CD8-positive, alpha-beta memory T cell (primary cell): ENCODE measurements around the gene TRRAP. TPM values are rescaled to one million over a fixed set of nuclear protein-coding genes. Genes with fewer than 3 reads are reported as not detected.

Experiments
- CTCF ChIA-PET: fragments of 350-600 bp; sonication (Branson Sonifier 250); formaldehyde crosslinking; loops from one replicate; lab custom pipeline; 2021; ENCODE audit warnings: antibody characterized with exemption; lab: Charles Lee
- POLR2A ChIA-PET: fragments of 350-600 bp; sonication (Branson Sonifier 250); formaldehyde crosslinking; loops from one replicate; lab custom pipeline; 2021; ENCODE audit warnings: antibody characterized with exemption; lab: Charles Lee
- DNase-seq, 5 donors: peaks; one replicate each; pipeline versions ENCODE4 v3.0.0 to v3.0.0-alpha.2; 2020 to 2022; ENCODE audit warnings: mixed read lengths in 1 of 5
- H3K27ac ChIP-seq: one replicate; pipeline ENCODE4 v1.7.0; 2013; ENCODE audit warnings: low read depth, mild to moderate bottlenecking, low read length, moderate library complexity
- H3K27me3 ChIP-seq: 2 replicates; pipeline ENCODE4 v1.7.0; 2013; ENCODE audit warnings: low read length, mild to moderate bottlenecking; ENCODE audit not compliant: insufficient read depth, poor library complexity, severe bottlenecking
- H3K36me3 ChIP-seq: 2 replicates; pipeline ENCODE4 v1.7.0; 2013; ENCODE audit warnings: mild to moderate bottlenecking, low read length, moderate library complexity; ENCODE audit not compliant: insufficient read depth
- H3K4me1 ChIP-seq: 2 replicates; pipeline ENCODE4 v1.7.0; 2013; ENCODE audit warnings: mild to moderate bottlenecking, low read length, moderate library complexity; ENCODE audit not compliant: insufficient read depth
- H3K4me3 ChIP-seq: 2 replicates; pipeline ENCODE4 v1.7.0; 2013; ENCODE audit warnings: mild to moderate bottlenecking, low read length
- H3K9me3 ChIP-seq: 2 replicates; pipeline ENCODE4 v1.7.0; 2013; ENCODE audit warnings: mild to moderate bottlenecking, low read length
- H3K27ac Mint-ChIP-seq, 8 donors: one replicate each; pipeline ENCODE4 v1.8.0; 2020 to 2021; ENCODE audit warnings: mixed read lengths in 8 of 8, mild to moderate bottlenecking in 6 of 8, inconsistent platforms in 3 of 8, moderate library complexity in 3 of 8
- H3K27me3 Mint-ChIP-seq, 2 donors: one replicate each; pipeline ENCODE4 v1.8.0; 2020 to 2021; ENCODE audit warnings: mixed read lengths in 2 of 2, mild to moderate bottlenecking in 1 of 2, moderate library complexity in 1 of 2
- H3K36me3 Mint-ChIP-seq, 3 donors: one replicate each; pipeline ENCODE4 v1.8.0; 2020 to 2021; ENCODE audit warnings: mixed read lengths in 3 of 3, inconsistent platforms in 1 of 3, mild to moderate bottlenecking in 1 of 3
- H3K4me1 Mint-ChIP-seq, 3 donors: one replicate each; pipeline ENCODE4 v1.8.0; 2020 to 2021; ENCODE audit warnings: mixed read lengths in 3 of 3, inconsistent platforms in 1 of 3, mild to moderate bottlenecking in 1 of 3
- H3K4me3 Mint-ChIP-seq, 7 donors: one replicate each; pipeline ENCODE4 v1.8.0; 2020 to 2021; ENCODE audit warnings: mixed read lengths in 7 of 7, mild to moderate bottlenecking in 6 of 7, moderate library complexity in 4 of 7, inconsistent platforms in 2 of 7
- H3K9me3 Mint-ChIP-seq, 5 donors: one replicate each; pipeline ENCODE4 v1.8.0; 2020 to 2022; ENCODE audit warnings: mixed read lengths in 5 of 5, mild to moderate bottlenecking in 3 of 5, moderate library complexity in 2 of 5, inconsistent platforms in 1 of 5
- polyA plus RNA-seq: library from polyadenylated mRNA; unstranded; fragments of 300-500 nt; fragmentation: Illumina TruSeq; gene quantifications from one replicate; pipeline ENCODE4 v1.2.3, GENCODE V29; 2021
- total RNA-seq, 2 experiments: library from RNA; stranded (reverse); gene quantifications; one replicate each; pipeline ENCODE4 v1.2.3, GENCODE V29; 2021

TRRAP gene
- total and polyA plus RNA-seq, 3 experiments from 2014 or later, result 4.6 to 51.4 (median 49.6) TPM

- Histone ChIP-seq H3K36me3 (peaks cover 61% of the 10 kb centered on the region), H3K9me3 (no peaks in the 10 kb centered on the region), H3K27ac (no peak overlapping the region), H3K27me3 (no peaks in the 10 kb centered on the region), H3K4me3 (no peak overlapping the region), H3K4me1 (peaks cover 8% of the 10 kb centered on the region)
- no peaks in the 10 kb centered on the region for H3K9me3 Mint-ChIP-seq
- H3K27ac Mint-ChIP-seq, result no peak overlapping the region
- DNase-seq, result no peak
- ChIA-PET CTCF (no interaction called here), POLR2A (no interaction called here)
- no peak overlapping the region for H3K4me3 Mint-ChIP-seq
- peaks cover 6 to 84% (median 30%) of the 10 kb centered on the region in 3 donors for H3K36me3 Mint-ChIP-seq
- peaks cover 16 to 18% (median 16%) of the 10 kb centered on the region in 3 donors for H3K4me1 Mint-ChIP-seq
- H3K27me3 Mint-ChIP-seq, result no peaks in the 10 kb centered on the region
Measured at GRCh38 chr7:98993024-98993897, 114.9 kb downstream of the TRRAP start.

DNA sequence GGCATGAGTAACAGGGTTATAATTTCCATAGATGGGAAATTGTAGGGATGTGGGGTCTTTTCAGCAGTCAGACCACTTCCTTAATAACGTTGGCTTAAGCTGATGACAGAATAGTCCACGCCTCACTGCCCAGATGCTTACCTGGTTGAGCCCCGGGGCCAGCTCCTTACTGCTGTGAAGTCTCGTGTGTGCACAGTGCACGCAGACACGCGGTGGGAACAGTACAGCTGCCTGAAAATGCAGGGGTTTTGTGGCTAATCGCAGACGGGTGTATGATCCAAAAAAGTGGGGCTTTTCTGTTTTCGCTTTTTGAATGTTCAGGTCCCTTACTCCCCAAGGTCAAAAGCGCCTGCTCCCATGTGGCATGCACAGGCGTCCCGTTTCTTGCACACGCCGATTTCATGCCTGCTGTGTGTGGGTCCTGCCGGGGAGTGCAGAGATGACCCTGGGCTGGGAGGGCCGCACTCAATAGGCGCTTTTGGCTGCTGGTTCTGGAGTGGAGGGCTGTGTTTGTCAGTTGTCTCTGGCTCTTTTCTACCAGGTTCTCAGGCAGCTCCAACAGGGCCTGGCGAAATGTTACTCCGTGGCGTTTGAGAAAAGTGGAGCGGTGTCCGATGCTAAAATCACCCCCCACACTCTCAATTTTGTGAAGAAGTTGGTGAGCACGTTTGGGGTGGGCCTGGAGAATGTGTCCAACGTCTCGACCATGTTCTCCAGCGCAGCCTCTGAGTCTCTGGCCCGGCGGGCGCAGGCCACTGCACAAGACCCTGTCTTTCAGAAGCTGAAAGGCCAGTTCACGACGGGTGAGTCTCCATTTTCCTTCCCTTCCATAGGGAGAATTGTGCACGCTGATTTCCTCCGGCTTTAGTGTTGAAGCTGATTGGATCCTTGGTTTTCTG, 116.0 kb downstream of the TRRAP start:
- peaks cover 51% of the 10 kb centered on the region for H3K36me3 ChIP-seq
- H3K36me3 Mint-ChIP-seq, result peaks cover 6 to 84% (median 33%) of the 10 kb centered on the region in 3 donors
- no peaks in the 10 kb centered on the region for H3K9me3 Mint-ChIP-seq
- no peak overlapping the region for H3K4me3 ChIP-seq
- H3K27ac Mint-ChIP-seq, result no peak overlapping the region
- no peak overlapping the region for H3K27ac ChIP-seq
- H3K4me1 Mint-ChIP-seq, result peaks cover 5 to 8% (median 6%) of the 10 kb centered on the region in 3 donors
- no peak overlapping the region for H3K4me3 Mint-ChIP-seq
- DNase-seq, result no peak
- POLR2A ChIA-PET, result no interaction called here
- no peaks in the 10 kb centered on the region for H3K27me3 Mint-ChIP-seq
- no peaks in the 10 kb centered on the region for H3K9me3 ChIP-seq
- H3K27me3 ChIP-seq, result no peaks in the 10 kb centered on the region
- CTCF ChIA-PET, result no interaction called here
- peaks cover under 1% of the 10 kb centered on the region for H3K4me1 ChIP-seq

- no peak for DNase-seq
- Mint-ChIP-seq H3K4me3 (no peak overlapping the region), H3K27ac (no peak overlapping the region), H3K27me3 (no peaks in the 10 kb centered on the region), H3K36me3 (peaks cover 6 to 84% (median 30%) of the 10 kb centered on the region in 3 donors), H3K4me1 (peaks cover 0 to 3% (median 1%) of the 10 kb centered on the region in 3 donors), H3K9me3 (no peaks in the 10 kb centered on the region)
- Histone ChIP-seq H3K27ac (no peak overlapping the region), H3K27me3 (no peaks in the 10 kb centered on the region), H3K9me3 (no peaks in the 10 kb centered on the region), H3K36me3 (peaks cover 47% of the 10 kb centered on the region), H3K4me3 (no peak overlapping the region), H3K4me1 (no peaks in the 10 kb centered on the region)
- ChIA-PET POLR2A (no interaction called here), CTCF (no interaction called here)
Measured at GRCh38 chr7:98995111-98995510, 116.8 kb downstream of the TRRAP start.

GRCh38 chr7:98995523-98996149, 117.3 kb downstream of the TRRAP start:
- H3K9me3 Mint-ChIP-seq, result no peaks in the 10 kb centered on the region
- Histone ChIP-seq H3K9me3 (no peaks in the 10 kb centered on the region), H3K27ac (no peak overlapping the region), H3K27me3 (no peaks in the 10 kb centered on the region), H3K36me3 (peaks cover 52% of the 10 kb centered on the region), H3K4me1 (no peaks in the 10 kb centered on the region), H3K4me3 (no peak overlapping the region)
- POLR2A ChIA-PET, result no interaction called here
- CTCF ChIA-PET, result interaction anchor here (1.0 kb wide), 1 partner anchor 40 kb away, joined by 3 read pairs; no protein-coding TSS in a partner anchor
- no peaks in the 10 kb centered on the region for H3K27me3 Mint-ChIP-seq
- peaks cover 0 to 1% (median 0%) of the 10 kb centered on the region in 3 donors for H3K4me1 Mint-ChIP-seq
- peaks cover 6 to 85% (median 30%) of the 10 kb centered on the region in 3 donors for H3K36me3 Mint-ChIP-seq
- peak overlapping the region in 2 of 8 donors; percentile 79 to 82 for H3K27ac Mint-ChIP-seq
- peak overlapping the region in 1 of 7 donors; percentile 64 for H3K4me3 Mint-ChIP-seq
- no peak for DNase-seq

DNA sequence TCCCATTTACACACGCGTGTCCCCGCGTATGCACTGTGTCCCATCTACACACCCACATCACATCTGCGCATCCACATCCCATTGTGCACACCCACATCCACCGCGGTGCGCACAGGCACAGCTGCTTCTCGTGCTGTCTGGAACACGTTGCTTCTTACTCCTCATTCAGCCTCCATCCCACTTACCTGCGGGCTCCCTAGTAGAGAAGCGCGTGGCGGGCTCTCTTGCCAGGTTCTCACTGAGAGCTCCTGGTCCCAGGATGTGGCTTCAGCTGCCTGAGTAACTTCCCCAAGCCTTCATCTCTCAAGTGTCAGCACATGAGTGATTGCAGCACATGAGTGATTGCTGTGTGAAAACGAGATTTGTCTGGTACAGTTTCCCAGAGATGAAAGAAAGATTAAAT, 117.8 kb downstream of the TRRAP start:
- H3K4me3 ChIP-seq, result no peak overlapping the region
- peaks cover 52% of the 10 kb centered on the region for H3K36me3 ChIP-seq
- no peak overlapping the region for H3K27ac ChIP-seq
- no peaks in the 10 kb centered on the region for H3K27me3 ChIP-seq
- CTCF ChIA-PET, result interaction anchor here (1.0 kb wide), 1 partner anchor 40 kb away, joined by 3 read pairs; no protein-coding TSS in a partner anchor
- no peaks in the 10 kb centered on the region for H3K4me1 ChIP-seq
- H3K9me3 ChIP-seq, result no peaks in the 10 kb centered on the region
- Mint-ChIP-seq H3K4me1 (peaks cover 0 to 4% (median 1%) of the 10 kb centered on the region in 3 donors), H3K27me3 (no peaks in the 10 kb centered on the region), H3K36me3 (peaks cover 6 to 85% (median 33%) of the 10 kb centered on the region in 3 donors), H3K4me3 (peak overlapping the region in 1 of 7 donors; percentile 64), H3K27ac (peak overlapping the region in 2 of 8 donors; percentile 79 to 82), H3K9me3 (no peaks in the 10 kb centered on the region)
- no peak for DNase-seq
- POLR2A ChIA-PET, result no interaction called here

- no peaks in the 10 kb centered on the region for H3K27me3 Mint-ChIP-seq
- H3K36me3 Mint-ChIP-seq, result peaks cover 0 to 85% (median 24%) of the 10 kb centered on the region in 3 donors
- peak overlapping the region in 1 of 8 donors; percentile 48 for H3K27ac Mint-ChIP-seq
- H3K27me3 ChIP-seq, result no peaks in the 10 kb centered on the region
- no peak for DNase-seq
- POLR2A ChIA-PET, result no interaction called here
- H3K36me3 ChIP-seq, result peaks cover 42% of the 10 kb centered on the region
- no peak overlapping the region for H3K4me3 Mint-ChIP-seq
- H3K27ac ChIP-seq, result no peak overlapping the region
- peaks cover 0 to 9% (median 1%) of the 10 kb centered on the region in 3 donors for H3K4me1 Mint-ChIP-seq
- H3K9me3 Mint-ChIP-seq, result no peaks in the 10 kb centered on the region
- CTCF ChIA-PET, result no interaction called here
- H3K4me1 ChIP-seq, result no peaks in the 10 kb centered on the region
- H3K9me3 ChIP-seq, result no peaks in the 10 kb centered on the region
- H3K4me3 ChIP-seq, result no peak overlapping the region
Measured at GRCh38 chr7:98997846-98998245, 119.5 kb downstream of the TRRAP start.

GRCh38 chr7:98998821-98999725, 120.7 kb downstream of the TRRAP start:
- POLR2A ChIA-PET, result no interaction called here
- H3K27me3 ChIP-seq, result no peaks in the 10 kb centered on the region
- CTCF ChIA-PET, result interaction anchor here (1.0 to 2.4 kb wide), 2 partner anchors 14 to 41 kb away, joined by 5 to 6 read pairs; no protein-coding TSS in a partner anchor

More at GRCh38 chr7:98998821-98999725, 120.7 kb downstream of the TRRAP start:
- Histone ChIP-seq H3K4me3 (no peak overlapping the region), H3K36me3 (peaks cover 38% of the 10 kb centered on the region), H3K27ac (no peak overlapping the region), H3K4me1 (no peaks in the 10 kb centered on the region), H3K9me3 (no peaks in the 10 kb centered on the region)
- no peaks in the 10 kb centered on the region for H3K9me3 Mint-ChIP-seq
- DNase-seq, result peak in 1 of 5 donors; percentile 31
- no peaks in the 10 kb centered on the region for H3K27me3 Mint-ChIP-seq
- peaks cover 0 to 85% (median 28%) of the 10 kb centered on the region in 3 donors for H3K36me3 Mint-ChIP-seq
- peak overlapping the region in 3 of 8 donors; percentile 43 to 88 (median 68) for H3K27ac Mint-ChIP-seq
- H3K4me1 Mint-ChIP-seq, result peaks cover 0 to 9% (median 1%) of the 10 kb centered on the region in 3 donors
- no peak overlapping the region for H3K4me3 Mint-ChIP-seq
